Stimulated activated effector memory CD8-positive, alpha-beta T cell treated with anti-CD3 and anti-CD28 coated beads, Interleukin-12 subunit alpha, Interleukin-12 subunit beta, amount 100 ng/mL, for 72 hours (primary cell): ENCODE data around the gene NBAS.

Experiments
- ATAC-seq: fragments of 150-1000 bp; cut with Tn5 transposase; 2 replicates; pipeline ENCODE4 v1.10.0; 2021
- DNase-seq, 2 donors: peaks; one replicate each; pipeline ENCODE4 v3.0.0; 2021 to 2022; ENCODE audit warnings: low spot score in 2 of 2
- H3K27ac Mint-ChIP-seq: one replicate; pipeline ENCODE4 v1.8.0; 2022; ENCODE audit warnings: mild to moderate bottlenecking, mixed read lengths
- H3K36me3 Mint-ChIP-seq: one replicate; pipeline ENCODE4 v1.8.0; 2022; ENCODE audit warnings: mild to moderate bottlenecking, mixed read lengths
- H3K4me1 Mint-ChIP-seq: one replicate; pipeline ENCODE4 v1.8.0; 2022; ENCODE audit warnings: mixed read lengths
- H3K4me3 Mint-ChIP-seq: one replicate; pipeline ENCODE4 v1.8.0; 2022; ENCODE audit warnings: mild to moderate bottlenecking, mixed read lengths
- H3K9me3 Mint-ChIP-seq: one replicate; pipeline ENCODE4 v1.8.0; 2022; ENCODE audit warnings: mixed read lengths

Gene NBAS

DNA sequence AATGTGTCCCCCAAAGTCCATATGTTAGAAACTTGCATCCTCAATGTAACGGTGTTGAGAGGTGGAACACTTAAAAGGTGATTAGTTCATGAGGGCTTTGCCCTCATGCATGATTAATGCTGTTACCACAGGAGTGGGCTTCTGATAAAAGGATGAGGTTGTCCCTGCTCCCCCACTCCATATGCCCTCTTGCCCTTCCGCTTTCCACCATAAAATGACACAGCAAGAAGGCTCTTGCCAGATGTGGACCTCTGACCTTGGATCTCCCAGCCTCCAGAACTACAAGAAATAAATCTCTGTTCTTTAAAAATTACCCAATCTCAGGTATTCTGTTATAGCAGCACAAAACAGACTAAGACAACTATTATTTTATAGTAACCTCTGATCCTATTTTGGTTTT is 412.1 kb downstream of the NBAS start:
- no peak overlapping the region for H3K27ac Mint-ChIP-seq
- DNase-seq (no peak), ATAC-seq (no peak)
- H3K4me3 Mint-ChIP-seq = no peak overlapping the region
- H3K4me1 Mint-ChIP-seq = no peaks in the 10 kb centered on the region
- H3K36me3 Mint-ChIP-seq = no peaks in the 10 kb centered on the region
- H3K9me3 Mint-ChIP-seq = no peaks in the 10 kb centered on the region

DNA sequence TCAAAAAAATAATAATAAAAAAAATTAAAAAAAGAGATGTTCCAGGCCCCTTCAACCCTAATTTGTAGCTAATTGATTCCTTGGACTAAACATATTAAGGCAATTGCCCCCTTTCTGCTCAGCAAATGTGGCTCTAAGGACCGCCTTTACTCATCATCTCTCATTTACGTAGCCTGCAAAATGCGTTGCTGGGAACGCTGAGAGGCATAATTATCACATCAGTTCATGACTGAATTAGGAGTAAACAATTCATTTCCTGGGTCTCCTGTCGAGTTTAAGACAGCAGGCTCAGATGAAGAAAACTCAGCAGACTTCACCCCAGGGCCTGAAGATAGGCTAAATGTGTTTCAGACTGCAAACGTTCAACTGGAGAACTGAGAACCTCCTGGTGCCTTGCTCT is 413.5 kb downstream of the NBAS start:
- Mint-ChIP-seq H3K27ac (no peak overlapping the region), H3K36me3 (no peaks in the 10 kb centered on the region), H3K4me3 (no peak overlapping the region), H3K9me3 (no peaks in the 10 kb centered on the region), H3K4me1 (peaks cover 7% of the 10 kb centered on the region)
- DNase-seq (no peak), ATAC-seq (no peak)

DNA sequence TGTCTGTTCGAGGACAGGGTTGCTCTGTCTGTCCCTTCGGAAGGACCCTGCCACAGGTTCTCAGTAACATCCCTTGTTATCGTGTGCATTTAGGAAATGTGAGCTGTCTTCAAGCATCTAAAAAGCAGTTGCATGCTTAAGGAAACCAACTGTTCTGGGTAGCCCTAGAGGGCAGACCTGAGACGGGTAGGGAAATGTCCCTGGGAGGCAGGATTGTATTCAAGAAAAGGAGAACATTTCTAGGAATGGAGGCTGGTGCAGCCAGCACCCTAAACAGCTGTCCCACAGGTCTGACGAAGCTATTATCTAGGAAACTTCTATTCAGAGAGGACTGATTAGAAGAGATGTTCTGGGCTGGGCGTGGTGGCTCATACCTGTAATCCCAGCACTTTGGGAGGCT is 414.2 kb downstream of the NBAS start:
- Mint-ChIP-seq H3K4me3 (no peak overlapping the region), H3K36me3 (no peaks in the 10 kb centered on the region), H3K9me3 (no peaks in the 10 kb centered on the region), H3K27ac (no peak overlapping the region), H3K4me1 (peaks cover 13% of the 10 kb centered on the region)
- ATAC-seq (no peak), DNase-seq (no peak)

DNA sequence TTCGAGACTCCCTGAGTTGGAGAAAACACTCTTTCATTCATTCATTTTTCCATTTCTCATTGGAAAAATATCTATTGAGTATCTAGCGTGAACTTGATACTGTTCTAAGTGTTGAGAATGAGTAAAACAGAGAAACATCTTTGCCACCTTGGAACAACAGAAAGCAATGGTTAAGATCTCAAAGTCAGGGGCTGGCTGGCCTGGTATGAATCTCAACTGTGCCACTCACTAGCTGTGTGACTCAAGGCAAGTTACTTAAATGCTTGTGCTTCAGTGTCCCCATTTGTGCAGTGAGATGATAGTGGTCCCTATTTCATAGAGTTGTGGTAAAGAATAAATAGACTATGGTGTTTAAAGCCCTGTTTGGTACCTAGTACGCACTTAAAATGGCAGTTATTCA is 415.2 kb downstream of the NBAS start:
- Mint-ChIP-seq H3K4me1 (peaks cover 23% of the 10 kb centered on the region), H3K9me3 (peaks cover 4% of the 10 kb centered on the region), H3K36me3 (no peaks in the 10 kb centered on the region), H3K27ac (peak overlapping the region; percentile 10), H3K4me3 (no peak overlapping the region)
- ATAC-seq (peak; percentile 52), DNase-seq (no peak)

DNA sequence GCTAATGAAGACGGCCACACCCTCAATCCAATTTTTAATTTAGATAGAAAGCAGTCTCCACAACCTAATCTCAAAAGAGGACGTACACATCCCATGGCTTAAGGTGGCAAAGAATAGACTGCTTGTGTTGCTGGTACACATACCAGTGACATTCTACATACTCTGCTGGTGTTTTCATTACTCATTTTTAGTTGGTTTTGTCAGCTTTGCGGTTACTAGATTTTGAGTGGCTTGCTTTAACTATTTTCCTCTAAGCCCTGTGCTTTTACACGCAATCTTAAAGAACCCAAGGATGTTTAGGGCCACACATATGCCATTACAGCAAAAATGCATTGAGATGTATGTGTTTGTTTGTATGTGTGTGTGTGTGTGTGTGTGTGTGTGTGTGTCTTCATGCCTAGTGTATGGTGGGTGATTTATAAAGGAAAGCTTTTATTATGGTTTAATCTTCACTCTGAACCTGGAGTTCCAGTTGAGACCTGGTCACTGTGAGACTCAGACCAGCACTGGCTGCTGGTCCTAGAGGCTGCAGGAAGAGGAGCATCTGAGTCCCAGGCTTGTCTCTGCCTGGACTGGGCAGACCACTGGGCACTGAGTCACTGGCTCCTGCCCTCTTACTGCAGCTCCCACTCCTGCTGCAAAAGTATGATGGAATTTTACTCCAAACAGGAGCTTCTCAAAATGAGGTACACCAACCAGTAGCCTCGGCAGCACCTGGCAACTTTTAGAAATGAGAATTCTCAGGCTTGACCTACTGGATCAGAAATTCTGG is 415.9 kb downstream of the NBAS start:
- Mint-ChIP-seq H3K9me3 (peaks cover 4% of the 10 kb centered on the region), H3K4me3 (no peak overlapping the region), H3K27ac (peak overlapping the region; percentile 10), H3K4me1 (peaks cover 24% of the 10 kb centered on the region), H3K36me3 (no peaks in the 10 kb centered on the region)
- DNase-seq = no peak
- no peak for ATAC-seq

DNA sequence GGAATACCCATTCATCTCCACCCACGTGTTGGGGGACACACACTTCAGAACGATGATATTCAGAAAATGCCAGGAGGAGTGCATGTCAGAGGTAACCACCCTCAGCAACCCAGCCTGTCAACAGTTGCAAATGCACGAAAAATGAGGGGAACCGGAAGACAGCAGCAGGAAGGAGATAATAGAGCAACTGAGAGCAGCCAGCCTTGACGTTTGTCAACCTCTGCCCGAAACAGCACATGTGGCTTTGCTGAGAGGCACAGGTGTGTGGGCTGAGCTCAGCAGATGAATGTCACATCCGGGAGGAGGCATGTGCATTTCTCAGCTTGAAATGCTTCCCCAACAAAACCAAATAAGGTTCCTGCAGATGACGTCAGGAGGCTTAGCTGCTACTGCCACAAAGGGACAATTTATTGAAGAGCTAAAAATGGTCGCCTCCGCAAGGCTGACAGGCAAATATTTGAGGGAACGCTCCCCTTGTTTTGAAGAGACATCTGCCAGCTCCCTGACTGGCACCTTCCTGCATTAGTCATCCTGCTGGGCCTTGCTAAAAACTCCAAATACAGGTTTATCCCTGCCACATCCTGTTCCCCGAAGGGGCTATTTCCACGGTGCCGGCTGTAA is 419.0 kb downstream of the NBAS start:
- DNase-seq (peak; percentile 44 to 78), ATAC-seq (peak; percentile 99)
- Mint-ChIP-seq H3K4me1 (peaks cover 24% of the 10 kb centered on the region), H3K9me3 (peaks cover 4% of the 10 kb centered on the region), H3K27ac (peak overlapping the region; percentile 33), H3K4me3 (peak overlapping the region; percentile 36), H3K36me3 (no peaks in the 10 kb centered on the region)

DNA sequence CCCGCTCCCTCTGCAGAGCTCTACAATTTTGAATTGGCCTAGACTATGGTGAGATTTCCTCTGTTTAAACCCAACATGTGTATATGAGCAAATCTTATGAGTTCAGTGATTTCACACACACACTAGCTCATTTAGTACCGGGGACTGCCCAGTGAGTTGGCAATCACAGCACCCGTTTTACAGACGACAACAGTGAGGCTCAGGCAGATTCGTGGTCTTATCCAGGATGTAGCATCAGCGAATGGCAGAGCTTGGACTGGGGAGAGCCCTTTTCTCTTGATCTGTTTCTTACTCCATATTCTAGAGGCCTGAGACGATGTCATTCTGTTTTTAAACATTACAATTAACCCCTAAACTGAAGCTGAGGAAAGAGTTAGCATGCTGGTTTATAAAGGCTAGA is 419.9 kb downstream of the NBAS start:
- Mint-ChIP-seq H3K4me3 (no peak overlapping the region), H3K4me1 (peaks cover 24% of the 10 kb centered on the region)

DNA sequence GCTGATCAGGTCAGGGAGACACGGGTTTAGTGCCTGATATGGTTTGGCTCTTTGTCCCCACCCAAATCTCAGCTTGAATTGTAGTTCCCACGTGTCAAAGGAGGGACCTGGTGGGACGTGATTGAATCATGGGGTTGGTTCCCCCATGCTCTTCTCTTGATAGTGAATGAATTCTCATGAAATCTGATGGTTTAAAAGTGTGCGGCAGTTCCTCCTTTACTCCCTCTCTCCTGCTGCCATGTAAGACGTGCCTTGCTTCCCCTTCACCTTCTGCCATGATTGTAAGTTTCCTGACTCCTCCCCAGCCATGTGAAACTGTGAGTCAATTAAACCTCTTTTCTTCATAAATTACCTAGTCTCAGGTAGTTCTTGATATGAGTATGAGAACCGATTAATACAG is 424.5 kb downstream of the NBAS start:
- Mint-ChIP-seq H3K27ac (no peak overlapping the region), H3K9me3 (peaks cover 4% of the 10 kb centered on the region), H3K4me3 (no peak overlapping the region), H3K4me1 (peaks cover 8% of the 10 kb centered on the region), H3K36me3 (no peaks in the 10 kb centered on the region)
- no peak for DNase-seq
- ATAC-seq = no peak

More for the DNA sequence above, 419.9 kb downstream of the NBAS start:
- ATAC-seq (no peak), DNase-seq (no peak)
- no peaks in the 10 kb centered on the region for H3K36me3 Mint-ChIP-seq
- H3K9me3 Mint-ChIP-seq = peaks cover 4% of the 10 kb centered on the region
- H3K27ac Mint-ChIP-seq = no peak overlapping the region

DNA sequence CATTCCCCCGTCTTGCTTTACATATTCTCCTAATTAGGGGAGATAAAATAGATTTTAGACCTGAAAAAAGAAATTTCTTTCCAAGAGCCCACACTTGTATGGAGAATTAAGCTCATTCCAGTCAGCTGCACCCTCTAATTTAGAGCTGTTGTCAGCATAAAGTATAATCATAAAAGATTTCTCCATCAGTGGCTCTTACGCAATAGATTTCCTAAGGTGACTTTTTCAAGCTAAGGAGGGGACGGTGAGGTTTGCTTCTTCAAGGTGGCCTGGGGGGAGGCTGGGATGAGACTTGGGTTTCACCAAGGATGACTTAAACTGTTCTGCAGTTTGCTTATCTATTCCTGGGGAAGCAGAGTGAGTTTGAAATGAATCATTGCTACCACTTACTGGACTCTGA is 426.2 kb downstream of the NBAS start:
- DNase-seq = no peak
- H3K4me1 Mint-ChIP-seq = no peaks in the 10 kb centered on the region

DNA sequence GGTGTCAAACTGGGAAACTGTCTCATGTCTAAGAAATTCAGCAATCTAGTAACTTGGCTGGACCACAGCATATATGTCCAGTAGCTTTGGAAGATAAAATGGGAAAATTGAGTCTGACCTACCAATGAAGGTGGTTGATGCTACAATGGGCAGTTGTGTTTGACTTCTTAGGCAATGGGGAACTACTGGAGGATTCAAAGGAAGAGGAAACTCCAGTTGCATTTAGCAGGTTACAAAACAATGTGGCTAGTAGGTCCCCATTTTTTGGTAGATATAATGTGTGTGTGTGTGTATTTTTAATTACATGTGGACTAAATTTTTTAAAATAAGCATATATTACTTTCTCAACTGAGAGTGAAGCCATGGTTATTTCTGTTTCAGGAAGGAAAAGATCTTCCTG is 427.7 kb downstream of the NBAS start:
- no peaks in the 10 kb centered on the region for H3K9me3 Mint-ChIP-seq
- H3K27ac Mint-ChIP-seq = no peak overlapping the region
- no peaks in the 10 kb centered on the region for H3K36me3 Mint-ChIP-seq
- ATAC-seq (no peak), DNase-seq (no peak)
- H3K4me1 Mint-ChIP-seq = no peaks in the 10 kb centered on the region
- no peak overlapping the region for H3K4me3 Mint-ChIP-seq

More for the DNA sequence above, 426.2 kb downstream of the NBAS start:
- H3K27ac Mint-ChIP-seq = no peak overlapping the region
- no peaks in the 10 kb centered on the region for H3K36me3 Mint-ChIP-seq
- no peak overlapping the region for H3K4me3 Mint-ChIP-seq
- ATAC-seq = no peak
- no peaks in the 10 kb centered on the region for H3K9me3 Mint-ChIP-seq

DNA sequence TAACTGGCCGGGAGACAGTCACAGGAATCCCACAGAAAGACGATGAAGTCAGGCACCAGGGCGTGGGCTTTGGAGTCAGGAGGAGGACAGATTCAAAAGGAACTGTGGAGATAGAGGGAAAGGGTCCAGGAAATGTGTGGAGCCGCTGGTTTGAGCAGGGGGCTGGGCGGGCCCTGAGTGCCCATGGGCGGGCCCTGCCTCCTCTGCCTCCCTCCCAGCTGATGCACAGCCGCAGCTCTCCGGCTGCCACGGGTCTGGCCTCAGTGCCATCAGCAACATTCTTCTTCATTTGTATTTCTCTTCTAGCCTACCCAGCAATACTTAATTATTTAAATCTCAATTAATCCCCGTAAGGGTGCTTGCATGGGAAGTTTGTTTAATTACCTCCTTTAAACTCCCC is 432.3 kb downstream of the NBAS start:
- no peaks in the 10 kb centered on the region for H3K36me3 Mint-ChIP-seq
- H3K4me3 Mint-ChIP-seq = no peak overlapping the region
- H3K4me1 Mint-ChIP-seq = no peaks in the 10 kb centered on the region
- no peaks in the 10 kb centered on the region for H3K9me3 Mint-ChIP-seq
- DNase-seq (no peak), ATAC-seq (no peak)
- H3K27ac Mint-ChIP-seq = no peak overlapping the region

DNA sequence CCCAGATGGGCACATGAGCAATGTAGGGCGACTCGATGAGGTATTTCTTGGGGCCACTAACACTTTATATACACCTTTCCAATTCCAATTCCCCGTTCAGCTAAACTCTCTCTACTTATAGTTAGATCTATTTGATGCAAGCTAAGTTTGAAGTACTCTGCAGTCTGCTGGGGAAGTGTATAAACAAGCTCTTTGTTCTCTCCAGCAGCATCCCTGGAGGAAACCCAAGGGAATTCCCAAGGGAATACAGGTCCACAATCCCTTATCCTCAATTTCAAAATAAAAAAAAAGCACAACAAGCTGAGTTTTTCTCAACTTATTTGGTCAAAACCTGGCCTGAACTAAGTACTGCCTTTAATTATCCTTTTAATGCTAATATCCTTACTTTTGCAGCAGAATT is 433.3 kb downstream of the NBAS start:
- DNase-seq (no peak), ATAC-seq (no peak)
- Mint-ChIP-seq H3K36me3 (no peaks in the 10 kb centered on the region), H3K4me1 (no peaks in the 10 kb centered on the region), H3K4me3 (no peak overlapping the region), H3K9me3 (no peaks in the 10 kb centered on the region), H3K27ac (no peak overlapping the region)

DNA sequence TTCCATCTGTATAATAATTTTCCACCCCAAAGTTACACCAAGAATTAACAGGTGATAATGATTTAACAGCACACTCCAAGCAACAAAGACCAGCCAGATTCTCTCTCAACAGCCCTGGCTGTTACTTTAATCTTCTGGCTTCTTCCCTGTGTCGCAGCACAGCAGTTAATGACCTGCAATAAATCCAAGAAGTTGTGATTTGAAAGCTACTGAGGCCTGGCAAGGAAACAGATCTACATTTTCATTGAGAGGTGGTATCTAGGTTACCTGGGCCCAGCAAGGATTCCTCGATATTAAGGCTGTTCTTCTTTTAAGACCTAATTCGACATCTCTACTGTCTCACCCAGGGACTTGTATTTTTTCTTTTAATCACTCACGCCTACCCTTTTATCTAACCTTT is 433.8 kb downstream of the NBAS start:
- Mint-ChIP-seq H3K9me3 (no peaks in the 10 kb centered on the region), H3K4me3 (no peak overlapping the region), H3K36me3 (no peaks in the 10 kb centered on the region), H3K4me1 (no peaks in the 10 kb centered on the region), H3K27ac (no peak overlapping the region)
- DNase-seq (no peak), ATAC-seq (no peak)

DNA sequence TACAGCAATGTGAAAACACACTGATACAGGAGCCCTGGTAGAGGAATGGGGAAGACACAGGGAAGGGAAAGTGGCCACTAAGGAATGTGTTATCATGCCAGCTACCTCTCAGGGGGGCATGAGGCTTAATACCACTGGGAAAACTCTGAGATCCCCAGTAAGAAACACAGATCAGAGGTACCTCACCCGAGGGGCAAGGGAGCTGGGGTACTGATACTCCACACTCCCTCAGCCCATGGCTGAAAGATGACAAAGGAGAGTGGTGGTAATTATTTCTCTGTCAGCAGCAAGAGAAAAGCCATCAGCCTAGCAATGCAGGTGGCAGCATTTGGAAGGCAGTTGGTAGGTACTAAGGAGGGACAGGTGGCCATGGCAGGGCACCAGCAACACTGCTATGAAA is 434.8 kb downstream of the NBAS start:
- Mint-ChIP-seq H3K4me1 (no peaks in the 10 kb centered on the region), H3K9me3 (no peaks in the 10 kb centered on the region), H3K4me3 (no peak overlapping the region), H3K36me3 (no peaks in the 10 kb centered on the region), H3K27ac (no peak overlapping the region)
- DNase-seq = no peak
- no peak for ATAC-seq

DNA sequence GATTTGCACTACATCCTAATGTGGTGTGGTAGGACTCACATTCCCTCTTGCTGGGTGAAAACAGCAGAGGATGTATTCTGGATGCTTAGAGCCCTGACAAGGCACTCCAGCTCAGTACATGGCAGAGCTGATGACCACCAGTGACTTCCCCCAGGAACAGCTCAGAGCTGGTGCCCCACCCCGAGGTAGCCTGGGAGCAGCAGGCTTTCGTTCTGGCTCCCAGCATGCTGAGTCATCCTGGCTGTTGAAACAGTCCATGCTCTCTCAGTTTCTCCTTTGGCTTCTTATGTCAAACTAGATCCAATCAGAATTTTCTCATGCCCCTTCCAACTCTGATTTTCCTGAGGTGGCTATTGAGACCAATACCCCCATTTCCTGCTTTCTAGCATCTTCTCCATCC is 438.2 kb downstream of the NBAS start:
- no peak overlapping the region for H3K27ac Mint-ChIP-seq

DNA sequence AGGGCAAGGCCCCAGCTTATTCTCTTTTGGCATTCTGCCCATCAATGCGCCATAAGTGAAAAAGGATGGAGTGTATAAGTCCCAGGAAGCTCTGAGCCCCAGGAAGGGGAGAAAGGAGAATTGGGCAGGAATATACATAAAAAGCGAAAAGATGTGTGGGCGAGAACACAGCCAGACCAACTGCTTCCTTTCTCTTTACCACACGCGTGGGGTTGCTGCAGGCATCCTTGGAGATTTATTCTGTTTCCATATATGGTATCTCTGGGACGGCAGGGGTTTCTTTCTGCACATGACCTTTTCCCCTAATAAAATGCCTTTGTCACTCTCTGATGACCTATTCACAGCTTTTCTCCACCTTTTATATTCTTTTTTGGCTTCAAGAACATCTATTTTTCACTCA is 440.5 kb downstream of the NBAS start:
- Mint-ChIP-seq H3K36me3 (no peaks in the 10 kb centered on the region), H3K27ac (no peak overlapping the region), H3K9me3 (no peaks in the 10 kb centered on the region), H3K4me3 (no peak overlapping the region), H3K4me1 (no peaks in the 10 kb centered on the region)
- no peak for DNase-seq
- ATAC-seq = no peak

More for the DNA sequence above, 438.2 kb downstream of the NBAS start:
- no peaks in the 10 kb centered on the region for H3K4me1 Mint-ChIP-seq
- DNase-seq (no peak), ATAC-seq (no peak)
- H3K9me3 Mint-ChIP-seq = no peaks in the 10 kb centered on the region
- no peaks in the 10 kb centered on the region for H3K36me3 Mint-ChIP-seq
- H3K4me3 Mint-ChIP-seq = no peak overlapping the region
